OCI-LY1 (cell line): ENCODE results near the gene RAB7B.

Experiments
- H2AFZ ChIP-seq: fragments of 200-600 bp; sonication (generic), shearing (Covaris generic); 2 replicates; pipeline ENCODE4 v1.6.0; 2014; ENCODE audit warnings: antibody characterized with exemption, mild to moderate bottlenecking, low read length
- H3F3A ChIP-seq: fragments of 200-600 bp; sonication (generic), shearing (Covaris generic); 2 replicates; pipeline ENCODE4 v1.6.0; 2014; ENCODE audit warnings: mild to moderate bottlenecking, antibody characterized with exemption, low read length, moderate library complexity; ENCODE audit not compliant: insufficient read depth
- H3K27ac ChIP-seq: fragments of 200-600 bp; sonication (generic); 2 replicates; pipeline ENCODE4 v1.5.1; 2014; ENCODE audit warnings: low read length, mixed run types, mild to moderate bottlenecking, low read depth; ENCODE audit not compliant: poor library complexity, severe bottlenecking
- H3K27me3 ChIP-seq: fragments of 200-600 bp; sonication (generic); 2 replicates; pipeline ENCODE4 v1.6.0; 2014; ENCODE audit warnings: antibody characterized with exemption, mild to moderate bottlenecking, low read length, moderate library complexity; ENCODE audit not compliant: insufficient read depth
- H3K36me3 ChIP-seq: fragments of 200-600 bp; sonication (generic); 2 replicates; pipeline ENCODE4 v1.6.1; 2014; ENCODE audit warnings: mild to moderate bottlenecking, antibody characterized with exemption, low read length, moderate library complexity, mixed read lengths; ENCODE audit not compliant: insufficient read depth
- H3K4me1 ChIP-seq: fragments of 200-600 bp; sonication (generic); 2 replicates; pipeline ENCODE4 v1.5.1; 2014; ENCODE audit warnings: mild to moderate bottlenecking, low read length, moderate library complexity; ENCODE audit not compliant: insufficient read depth, severe bottlenecking
- H3K4me2 ChIP-seq: fragments of 200-600 bp; sonication (generic), shearing (Covaris generic); 2 replicates; pipeline ENCODE4 v1.6.1; 2014; ENCODE audit warnings: low read length
- H3K4me3 ChIP-seq: fragments of 200-600 bp; sonication (generic); 2 replicates; pipeline ENCODE4 v1.5.1; 2014; ENCODE audit warnings: low read length, low read depth, mild to moderate bottlenecking, mixed read lengths; ENCODE audit not compliant: poor library complexity, severe bottlenecking
- H3K79me2 ChIP-seq: fragments of 200-600 bp; shearing (Covaris generic); 2 replicates; pipeline ENCODE4 v1.6.1; 2016; ENCODE audit warnings: mixed run types, low read length, mixed read lengths; ENCODE audit not compliant: insufficient read depth
- H3K9ac ChIP-seq: fragments of 200-600 bp; sonication (generic), shearing (Covaris generic); 2 replicates; pipeline ENCODE4 v1.6.1; 2014; ENCODE audit warnings: mild to moderate bottlenecking, low read length, mixed read lengths
- H3K9me2 ChIP-seq: fragments of 200-600 bp; sonication (generic), shearing (Covaris generic); 2 replicates; pipeline ENCODE4 v1.6.1; 2014; ENCODE audit warnings: low read depth, mild to moderate bottlenecking, low read length, mixed read lengths
- H3K9me3 ChIP-seq: fragments of 200-600 bp; shearing (Covaris generic); 2 replicates; pipeline ENCODE4 v1.6.1; 2014; ENCODE audit warnings: low read length, mixed read lengths
- H4K20me1 ChIP-seq: fragments of 200-600 bp; sonication (generic), shearing (Covaris generic); 2 replicates; pipeline ENCODE4 v1.6.0; 2016; ENCODE audit warnings: mild to moderate bottlenecking, low read length; ENCODE audit not compliant: insufficient read depth
- CTCF ChIP-seq: fragments of 200-600 bp; sonication (generic), shearing (Covaris generic); IDR thresholded peaks from 2 replicates; pipeline ENCODE4 v1.5.1; 2017; ENCODE audit warnings: mild to moderate bottlenecking, antibody characterized with exemption, low read length, moderate library complexity, mixed read lengths
- EZH2 ChIP-seq: fragments of 200-600 bp; sonication (generic), shearing (Covaris generic); IDR thresholded peaks from 2 replicates; pipeline ENCODE4 v1.8.0; 2017; ENCODE audit warnings: borderline replicate concordance, mixed run types, mild to moderate bottlenecking, antibody characterized with exemption, low read length, moderate library complexity, mixed read lengths

RAB7B gene

GRCh38 chr1:206014601-206015000 is 11.4 kb upstream of the RAB7B start:
- H3K4me2 ChIP-seq, result no peak overlapping the region
- H3K79me2 ChIP-seq, result no peaks in the 10 kb centered on the region
- H3K9ac ChIP-seq, result no peak overlapping the region
- H2AFZ ChIP-seq, result no peak overlapping the region
- H4K20me1 ChIP-seq, result no peaks in the 10 kb centered on the region
- no peaks in the 10 kb centered on the region for H3K9me3 ChIP-seq
- no peak overlapping the region for H3K4me3 ChIP-seq
- H3K27ac ChIP-seq, result no peak overlapping the region
- no peak for TF ChIP-seq EZH2
- TF ChIP-seq CTCF, result no peak
- H3K36me3 ChIP-seq, result no peaks in the 10 kb centered on the region
- peaks cover 19% of the 10 kb centered on the region for H3K4me1 ChIP-seq
- no peaks in the 10 kb centered on the region for H3K9me2 ChIP-seq
- H3K27me3 ChIP-seq, result no peaks in the 10 kb centered on the region
- no peaks in the 10 kb centered on the region for H3F3A ChIP-seq

GRCh38 chr1:206013026-206013795 is 10.0 kb upstream of the RAB7B start:
- no peak overlapping the region for H3K4me3 ChIP-seq
- no peaks in the 10 kb centered on the region for H3K79me2 ChIP-seq
- H2AFZ ChIP-seq, result no peak overlapping the region
- H3K4me1 ChIP-seq, result peaks cover 19% of the 10 kb centered on the region
- H3K9me2 ChIP-seq, result no peaks in the 10 kb centered on the region
- H3K4me2 ChIP-seq, result no peak overlapping the region
- no peaks in the 10 kb centered on the region for H3K9me3 ChIP-seq
- H4K20me1 ChIP-seq, result no peaks in the 10 kb centered on the region
- H3K9ac ChIP-seq, result no peak overlapping the region
- H3F3A ChIP-seq, result no peaks in the 10 kb centered on the region
- TF ChIP-seq CTCF (no peak), EZH2 (no peak)
- H3K27me3 ChIP-seq, result no peaks in the 10 kb centered on the region
- no peaks in the 10 kb centered on the region for H3K36me3 ChIP-seq
- no peak overlapping the region for H3K27ac ChIP-seq

GRCh38 chr1:206012086-206012859 is 9.1 kb upstream of the RAB7B start:
- Histone ChIP-seq H3K4me1 (peaks cover 19% of the 10 kb centered on the region), H3K36me3 (no peaks in the 10 kb centered on the region), H3K4me3 (peak overlapping the region; percentile 18), H3K27me3 (no peaks in the 10 kb centered on the region), H3K9ac (no peak overlapping the region; the same call in 1 of the 2 replicates), H3K9me2 (no peaks in the 10 kb centered on the region), H3K79me2 (no peaks in the 10 kb centered on the region), H3K9me3 (no peaks in the 10 kb centered on the region), H3K27ac (peak overlapping the region; percentile 1), H3K4me2 (peak overlapping the region; percentile 38), H3F3A (no peaks in the 10 kb centered on the region), H2AFZ (peak overlapping the region; percentile 54; the same call in 1 of the 2 replicates), H4K20me1 (no peaks in the 10 kb centered on the region)
- no peak for TF ChIP-seq EZH2
- TF ChIP-seq CTCF, result no peak
